Upper lobe of left lung (tissue), 4 donors: ENCODE measurements around the gene MALRD1.

Experiments used
- EP300 ChIP-seq, 4 donors: sonication (generic); formaldehyde crosslinking; IDR thresholded peaks; one replicate each; pipeline ENCODE4 v1.5.1; 2017; ENCODE audit warnings: antibody characterized with exemption in 4 of 4, control low read depth in 2 of 4
- POLR2A ChIP-seq, 4 donors: fragments of 450-650 bp; IDR thresholded peaks; one replicate each; pipeline ENCODE4 v1.5.1; 2016 to 2017; ENCODE audit warnings: antibody characterized with exemption in 4 of 4, mild to moderate bottlenecking in 2 of 4
- TF ChIP-seq, protein P1 (sequence below), 6 experiments: fragments of 450-650 bp in 4 of 6; fragments of 200-600 bp in 2 of 6; sonication (generic) in 2 of 6; IDR thresholded peaks; one replicate each; pipeline ENCODE4 v1.5.1; 2016 to 2019; ENCODE audit warnings: antibody characterized with exemption in 6 of 6

DNA sequence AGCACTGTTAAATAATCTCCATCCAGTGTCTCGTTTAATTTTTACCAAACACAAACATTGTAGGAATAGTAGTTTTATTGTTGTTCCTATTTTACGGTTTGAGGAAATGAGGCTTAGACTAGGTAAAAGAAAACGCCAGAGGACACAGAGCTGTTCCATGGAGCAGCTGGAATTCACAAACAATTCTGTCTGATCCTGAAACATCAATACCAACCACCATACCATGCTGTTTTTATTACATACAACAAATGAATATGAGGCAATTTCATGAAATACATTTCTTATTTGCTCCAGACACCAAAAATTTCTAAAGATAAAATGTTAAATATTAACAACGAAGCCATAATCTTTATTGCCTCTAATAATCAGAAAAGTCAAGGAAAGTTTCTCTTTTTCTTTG, 9.4 kb downstream of the MALRD1 start:
- no peak for TF ChIP-seq POLR2A (IDR thresholded peaks at IDR 0.05)
- no peak for TF ChIP-seq EP300 (IDR thresholded peaks at IDR 0.05)
- TF ChIP-seq, protein P1, sequence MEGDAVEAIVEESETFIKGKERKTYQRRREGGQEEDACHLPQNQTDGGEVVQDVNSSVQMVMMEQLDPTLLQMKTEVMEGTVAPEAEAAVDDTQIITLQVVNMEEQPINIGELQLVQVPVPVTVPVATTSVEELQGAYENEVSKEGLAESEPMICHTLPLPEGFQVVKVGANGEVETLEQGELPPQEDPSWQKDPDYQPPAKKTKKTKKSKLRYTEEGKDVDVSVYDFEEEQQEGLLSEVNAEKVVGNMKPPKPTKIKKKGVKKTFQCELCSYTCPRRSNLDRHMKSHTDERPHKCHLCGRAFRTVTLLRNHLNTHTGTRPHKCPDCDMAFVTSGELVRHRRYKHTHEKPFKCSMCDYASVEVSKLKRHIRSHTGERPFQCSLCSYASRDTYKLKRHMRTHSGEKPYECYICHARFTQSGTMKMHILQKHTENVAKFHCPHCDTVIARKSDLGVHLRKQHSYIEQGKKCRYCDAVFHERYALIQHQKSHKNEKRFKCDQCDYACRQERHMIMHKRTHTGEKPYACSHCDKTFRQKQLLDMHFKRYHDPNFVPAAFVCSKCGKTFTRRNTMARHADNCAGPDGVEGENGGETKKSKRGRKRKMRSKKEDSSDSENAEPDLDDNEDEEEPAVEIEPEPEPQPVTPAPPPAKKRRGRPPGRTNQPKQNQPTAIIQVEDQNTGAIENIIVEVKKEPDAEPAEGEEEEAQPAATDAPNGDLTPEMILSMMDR (IDR thresholded peaks at IDR 0.05): no peak
